Vagina (tissue), 2 donors: Measurements from ENCODE around the gene FCHSD2. TPM values are rescaled to one million over a fixed set of nuclear protein-coding genes. Genes with fewer than 3 reads are reported as not detected.

Experiments
- DNase-seq, 2 donors: peaks; one replicate each; pipeline ENCODE4 v3.0.0-alpha.2; 2017; ENCODE audit errors: extremely low spot score in 2 of 2
- H3K27ac ChIP-seq: fragments of 200-600 bp; sonication (generic); one replicate; pipeline ENCODE4 v1.5.1; 2019
- H3K27me3 ChIP-seq: fragments of 200-600 bp; sonication (generic); one replicate; pipeline ENCODE4 v1.5.1; 2019
- H3K36me3 ChIP-seq, 2 donors: fragments of 200-600 bp; sonication (generic); one replicate each; pipeline ENCODE4 v1.5.1; 2017 to 2019
- H3K4me1 ChIP-seq: fragments of 200-600 bp; sonication (generic); one replicate; pipeline ENCODE4 v1.5.1; 2019
- H3K4me3 ChIP-seq, 2 donors: fragments of 200-600 bp; sonication (generic); 1 replicate in 1 of 2; 2 replicates in 1 of 2; pipeline ENCODE4 v1.5.1; 2016 to 2019
- H3K9me3 ChIP-seq: fragments of 200-600 bp; sonication (generic); one replicate; pipeline ENCODE4 v1.5.1; 2019
- CTCF ChIP-seq, 3 experiments: fragments of 450-650 bp in 2 of 3; fragments of 200-600 bp in 1 of 3; sonication (generic) in 1 of 3; IDR thresholded peaks; one replicate each; pipeline ENCODE4 v1.5.1; 2017 to 2019; ENCODE audit warnings: antibody characterized with exemption in 3 of 3, mild to moderate bottlenecking in 2 of 3, moderate library complexity in 2 of 3
- POLR2A ChIP-seq, 2 donors: fragments of 450-650 bp; IDR thresholded peaks; one replicate each; pipeline ENCODE4 v1.6.1; 2017; ENCODE audit warnings: antibody characterized with exemption in 2 of 2, mild to moderate bottlenecking in 2 of 2, moderate library complexity in 2 of 2
- POLR2AphosphoS5 ChIP-seq, 2 donors: sonication (generic); formaldehyde crosslinking; IDR thresholded peaks; one replicate each; pipeline ENCODE4 v1.9.0; 2017; ENCODE audit warnings: antibody characterized with exemption in 2 of 2, mild to moderate bottlenecking in 2 of 2, low read depth in 1 of 2; ENCODE audit not compliant: insufficient read depth in 1 of 2
- intact Hi-C: fragments of 100-400 bp; cut with DNase I; formaldehyde crosslinking; loops from one replicate; pipeline ENCODE4 v1.15.1; 2023
- total RNA-seq: library from RNA; depleted of rRNA; stranded (reverse); fragments of >200 nt; gene quantifications from one replicate; pipeline ENCODE4 v1.2.3, GENCODE V29; 2016

The FCHSD2 gene
- total RNA-seq, 1 donor from 2014 or later, result 15.7 TPM

GRCh38 chr11:73173755-73174494, 31.8 kb upstream of the FCHSD2 start:
- H3K27ac ChIP-seq, result no peak overlapping the region

GRCh38 chr11:73172992-73173656, 31.0 kb upstream of the FCHSD2 start:
- H3K27me3 ChIP-seq, result no peaks in the 10 kb centered on the region
- intact Hi-C loops, result no loop called here
- no peak for DNase-seq
- H3K27ac ChIP-seq, result no peak overlapping the region
- H3K9me3 ChIP-seq, result no peaks in the 10 kb centered on the region
- H3K4me1 ChIP-seq, result peaks cover 21% of the 10 kb centered on the region
- no peak for TF ChIP-seq POLR2A (IDR thresholded peaks at IDR 0.05)
- no peak for TF ChIP-seq POLR2AphosphoS5 (IDR thresholded peaks at IDR 0.05; ENCODE audit: insufficient read depth in 1 of 2, low read depth in 1 of 2)
- TF ChIP-seq CTCF (IDR thresholded peaks at IDR 0.05), result no peak
- H3K36me3 ChIP-seq, result no peaks in the 10 kb centered on the region
- no peak overlapping the region for H3K4me3 ChIP-seq

More at GRCh38 chr11:73173755-73174494, 31.8 kb upstream of the FCHSD2 start:
- H3K4me3 ChIP-seq, result no peak overlapping the region
- no peak for DNase-seq
- intact Hi-C loops, result no loop called here
- no peaks in the 10 kb centered on the region for H3K36me3 ChIP-seq
- H3K4me1 ChIP-seq, result peaks cover 23% of the 10 kb centered on the region
- H3K9me3 ChIP-seq, result no peaks in the 10 kb centered on the region
- no peaks in the 10 kb centered on the region for H3K27me3 ChIP-seq
- no peak for TF ChIP-seq POLR2AphosphoS5 (IDR thresholded peaks at IDR 0.05; ENCODE audit: insufficient read depth in 1 of 2, low read depth in 1 of 2)
- no peak for TF ChIP-seq POLR2A (IDR thresholded peaks at IDR 0.05)
- TF ChIP-seq CTCF (IDR thresholded peaks at IDR 0.05), result no peak

GRCh38 chr11:73171436-73172161, 29.5 kb upstream of the FCHSD2 start:
- Histone ChIP-seq H3K27me3 (no peaks in the 10 kb centered on the region), H3K36me3 (no peaks in the 10 kb centered on the region), H3K4me3 (no peak overlapping the region), H3K4me1 (peaks cover 6% of the 10 kb centered on the region), H3K27ac (no peak overlapping the region), H3K9me3 (no peaks in the 10 kb centered on the region)
- intact Hi-C loops, result no loop called here
- TF ChIP-seq POLR2A (IDR thresholded peaks at IDR 0.05) (no peak), POLR2AphosphoS5 (IDR thresholded peaks at IDR 0.05; ENCODE audit: insufficient read depth in 1 of 2, low read depth in 1 of 2) (no peak), CTCF (IDR thresholded peaks at IDR 0.05) (no peak)
- DNase-seq, result no peak

- intact Hi-C loops, result no loop called here
- Histone ChIP-seq H3K36me3 (no peaks in the 10 kb centered on the region), H3K4me1 (no peaks in the 10 kb centered on the region), H3K9me3 (no peaks in the 10 kb centered on the region), H3K27me3 (no peaks in the 10 kb centered on the region), H3K27ac (no peak overlapping the region), H3K4me3 (no peak overlapping the region)
- no peak for DNase-seq
- TF ChIP-seq POLR2A (IDR thresholded peaks at IDR 0.05), result no peak
- TF ChIP-seq POLR2AphosphoS5 (IDR thresholded peaks at IDR 0.05; ENCODE audit: insufficient read depth in 1 of 2, low read depth in 1 of 2), result no peak
- TF ChIP-seq CTCF (IDR thresholded peaks at IDR 0.05), result no peak
These were observed 28.0 kb upstream of the FCHSD2 start for GRCh38 chr11:73170140-73170539.
